Right atrium auricular region (tissue), 2 donors: ENCODE measurements around the gene SERINC4. TPM values are rescaled to one million over a fixed set of nuclear protein-coding genes. Genes with fewer than 3 reads are reported as not detected.
"Not testable (repeated sequence)": the region's sequence is repeated elsewhere in the genome, so short reads cannot be mapped to it uniquely, and the experiment has no call there.

Source experiments
- DNase-seq: peaks from one replicate; pipeline ENCODE4 v3.0.0-alpha.2; 2019; ENCODE audit warnings: low spot score
- H3K27ac ChIP-seq, 2 donors: fragments of 200-600 bp; sonication (generic); 1 replicate in 1 of 2; 2 replicates in 1 of 2; pipeline ENCODE4 v1.5.1; 2016 to 2019
- H3K27me3 ChIP-seq, 2 donors: fragments of 200-600 bp; sonication (generic); one replicate each; pipeline versions ENCODE4 v1.5.1 to v1.6.0; 2017 to 2019
- H3K36me3 ChIP-seq: fragments of 200-600 bp; sonication (generic); one replicate; pipeline ENCODE4 v1.5.1; 2016
- H3K4me1 ChIP-seq, 2 donors: fragments of 200-600 bp; sonication (generic); one replicate each; pipeline versions ENCODE4 v1.5.1 to v1.6.0; 2017 to 2019
- H3K4me3 ChIP-seq, 2 donors: fragments of 200-600 bp; sonication (generic); 1 replicate in 1 of 2; 2 replicates in 1 of 2; pipeline ENCODE4 v1.5.1; 2017 to 2019; ENCODE audit warnings: mild to moderate bottlenecking in 1 of 2, moderate library complexity in 1 of 2
- H3K9me3 ChIP-seq, 2 donors: fragments of 200-600 bp; sonication (generic); one replicate each; pipeline ENCODE4 v1.5.1; 2019
- CTCF ChIP-seq, 2 donors: fragments of 200-600 bp; sonication (generic); IDR thresholded peaks; one replicate each; pipeline ENCODE4 v1.5.1; 2019; ENCODE audit warnings: antibody characterized with exemption in 2 of 2
- microRNA counts, 2 donors: library from miRNA; unstranded; fragments of <30 nt; microRNA quantifications; one replicate each; lab custom pipeline; 2016 to 2017
- microRNA-seq, 2 donors: library from miRNA; unstranded; fragments of <30 nt; microRNA quantifications; one replicate each; pipeline ENCODE4, GENCODE V29; 2016 to 2017; ENCODE audit warnings: borderline number of aligned reads in 2 of 2, borderline replicate concordance in 1 of 2
- total RNA-seq, 2 donors: library from RNA; depleted of rRNA; stranded (reverse); fragments of >200 nt; gene quantifications; one replicate each; pipeline ENCODE4 v1.1.0, GENCODE V29; 2016

Gene SERINC4
- total RNA-seq, 2 donors from 2014 or later, result 0.71 TPM; not detected in 1

GRCh38 chr15:43749690-43750345 lies 50.2 kb downstream of the SERINC4 start:
- DNase-seq, result no peak
- no peak for TF ChIP-seq CTCF (IDR thresholded peaks at IDR 0.05)
- Histone ChIP-seq H3K27ac (no peak overlapping the region), H3K4me1 (peaks cover 0 to 58% of the 10 kb centered on the region in 2 donors), H3K36me3 (peaks cover 16% of the 10 kb centered on the region), H3K4me3 (peak overlapping the region in 1 of 2 donors; percentile 2), H3K9me3 (no peaks in the 10 kb centered on the region), H3K27me3 (no peaks in the 10 kb centered on the region)

GRCh38 chr15:43748376-43748775 lies 51.6 kb downstream of the SERINC4 start:
- Histone ChIP-seq H3K27ac (no peak overlapping the region), H3K9me3 (no peaks in the 10 kb centered on the region), H3K36me3 (peaks cover 2% of the 10 kb centered on the region), H3K4me1 (peaks cover 0 to 58% of the 10 kb centered on the region in 2 donors), H3K4me3 (peak overlapping the region in 1 of 2 donors; percentile 83), H3K27me3 (no peaks in the 10 kb centered on the region)
- DNase-seq, result no peak
- TF ChIP-seq CTCF (IDR thresholded peaks at IDR 0.05), result no peak

GRCh38 chr15:43746903-43747309 lies 53.1 kb downstream of the SERINC4 start:
- H3K36me3 ChIP-seq, H3K9me3 ChIP-seq, H3K27me3 ChIP-seq, DNase-seq: not testable (repeated sequence)
- Histone ChIP-seq H3K4me1 (peaks cover 0 to 45% of the 10 kb centered on the region in 2 donors), H3K4me3 (peak overlapping the region; percentile 83 to 92), H3K27ac (peak overlapping the region; percentile 93 to 97)

- peak; percentile 93 for DNase-seq
- H3K4me1 ChIP-seq, result peaks cover 0 to 43% of the 10 kb centered on the region in 2 donors
- not testable (repeated sequence) for H3K36me3 ChIP-seq, H3K27me3 ChIP-seq, H3K9me3 ChIP-seq
- H3K4me3 ChIP-seq, result peak within 1 kb of the TSS; percentile 83 to 92
- H3K27ac ChIP-seq, result peak within 1 kb of the TSS; percentile 93 to 97
These were observed 53.6 kb downstream of the SERINC4 start, which contains the start of gene PDIA3 for GRCh38 chr15:43746245-43746902. Gene PDIA3, plus strand, starts transcription at chr15:43746438. Its CDS starts 102 bp downstream, at chr15:43746540.

MicroRNA genes within 50 kb of the gene (microRNA counts, 767-probe panel; counts per million panel counts)
- 0 to 31.0 counts per million in 2 donors for microRNA hsa-miR-1282 (lab: Ali Mortazavi, UCI)

Small RNA genes within 50 kb of the gene (microRNA-seq; reads per million reads assigned to microRNA genes)
- 0 reads per million in 2 donors for gene MIR1282

Other genes with a start within 250 kb of the SERINC4 start
- 10 to 100 TPM in 1 of 2 donors, 1 to 10 TPM in 1; 8.3 to 12.3 TPM for gene PPIP5K1, start 210.0 kb downstream of the SERINC4 start, total RNA-seq
- gene CKMT1B, start 206.2 kb downstream of the SERINC4 start, total RNA-seq, result 1 to 10 TPM in 1 of 2 donors, not detected in 1; 4.6 TPM
- under 1 TPM in 1 of 2 donors, not detected in 1; 0.39 TPM for gene STRC, start 181.4 kb downstream of the SERINC4 start, total RNA-seq
- gene CATSPER2, start 151.4 kb downstream of the SERINC4 start, total RNA-seq, result 1 to 10 TPM in 1 of 2 donors, under 1 TPM in 1; 0.26 to 1.7 TPM
- 1 to 10 TPM; 1.9 to 3.3 TPM for gene CKMT1A, start 106.4 kb downstream of the SERINC4 start, total RNA-seq
- 10 to 100 TPM; 77.9 to 82.4 TPM for gene PDIA3, start 53.8 kb downstream of the SERINC4 start, total RNA-seq
- gene ELL3, start 23.3 kb downstream of the SERINC4 start, total RNA-seq, result 1 to 10 TPM; 2.4 to 2.6 TPM
- gene SERF2, start 7.9 kb downstream of the SERINC4 start, total RNA-seq, result 100 to 1,000 TPM; 651 to 803 TPM
- 10 to 100 TPM; 15.0 to 16.5 TPM for gene HYPK, start 379 bp upstream of the SERINC4 start, total RNA-seq
- gene MFAP1, start 24.5 kb upstream of the SERINC4 start, total RNA-seq, result 10 to 100 TPM; 12.3 to 16.6 TPM
- gene WDR76, start 26.8 kb upstream of the SERINC4 start, total RNA-seq, result 1 to 10 TPM; 1.7 to 3.7 TPM